K562 (cell line): ENCODE data around the gene SLC22A7. TPM values are rescaled to one million over a fixed set of nuclear protein-coding genes. Genes with fewer than 3 reads are reported as not detected.

Source experiments
- ATAC-seq: fragments of 200-7000 bp; cut with Tn5 transposase; 3 replicates; pipeline ENCODE4 v1.9.1; 2020; ENCODE audit warnings: moderate library complexity
- BruUV-seq: library from RNA; stranded (reverse); fragments of 400-500 nt; replicated peaks from 2 replicates; lab custom pipeline; 2021; lab: Mats Ljungman, UMichigan
- CTCF ChIA-PET: fragments of 300-600 bp; formaldehyde crosslinking; extraction: SDS; loops from one replicate; lab custom pipeline; 2021; ENCODE audit warnings: low intra/inter-chr PET ratio; lab: Yijun Ruan, JAX
- POLR2A ChIA-PET: fragments of 300-600, 350-650 bp; sonication (Branson Sonifier 250); formaldehyde crosslinking; extraction: SDS; loops from one replicate; lab custom pipeline; 2021; ENCODE audit warnings: antibody characterized with exemption, inconsistent platforms; lab: Yijun Ruan, JAX
- DNase-seq, 4 experiments: peaks; one replicate each; pipeline versions ENCODE4 v3.0.0 to v3.0.0-alpha.2; 2011 to 2018; ENCODE audit warnings: low spot score in 3 of 4, mixed read lengths in 3 of 4; ENCODE audit errors: extremely low read depth in 1 of 4
- FAIRE-seq: peaks from 2 replicates; lab custom pipeline; 2011; peaks lifted over from hg19 to GRCh38; lab: Jason Lieb, UNC
- H2AFZ ChIP-seq: 2 replicates; pipeline ENCODE4 v1.6.0; 2011; ENCODE audit warnings: low read depth, low read length, control low read depth, inconsistent platforms
- H3K27ac ChIP-seq: fragments of 200-600 bp; 3 replicates; pipeline ENCODE4 v1.8.0; 2011; ENCODE audit warnings: low read depth, mild to moderate bottlenecking, control low read depth, inconsistent platforms, low read length, moderate library complexity, mixed read lengths; ENCODE audit errors: extremely low read depth
- H3K27me3 ChIP-seq, 2 experiments: fragments of 300-600 bp in 1 of 2; 2 replicates in 1 of 2; 3 replicates in 1 of 2; pipeline versions ENCODE4 v1.6.0 to v1.8.0; 2011; ENCODE audit warnings: inconsistent platforms in 2 of 2, low read length in 2 of 2, mild to moderate bottlenecking in 1 of 2, mixed read lengths in 1 of 2, moderate library complexity in 1 of 2; ENCODE audit not compliant: control insufficient read depth in 2 of 2, insufficient read depth in 2 of 2
- H3K36me3 ChIP-seq: fragments of 300-600 bp; 3 replicates; pipeline ENCODE4 v1.8.0; 2011; ENCODE audit warnings: mild to moderate bottlenecking, low read length, inconsistent platforms; ENCODE audit not compliant: control insufficient read depth, insufficient read depth
- H3K4me1 ChIP-seq, 2 experiments: fragments of 200-600 bp in 1 of 2; replicated peaks in 1 of 2; 2 replicates in 1 of 2; 3 replicates in 1 of 2; pipeline versions ENCODE4 v1.5.1 to v1.8.0; 2011; ENCODE audit warnings: inconsistent platforms in 2 of 2, low read length in 2 of 2, mild to moderate bottlenecking in 1 of 2, mixed read lengths in 1 of 2, moderate library complexity in 1 of 2; ENCODE audit not compliant: control insufficient read depth in 2 of 2, insufficient read depth in 2 of 2
- H3K4me2 ChIP-seq: 2 replicates; pipeline ENCODE4 v1.6.1; 2011; ENCODE audit warnings: low read length, control low read depth, inconsistent platforms, mixed read lengths; ENCODE audit not compliant: insufficient read depth
- H3K4me3 ChIP-seq: fragments of 200-600 bp; sonication (generic), shearing (Covaris generic); 2 replicates; pipeline ENCODE4 v1.5.1; 2016; ENCODE audit warnings: control low read depth, inconsistent platforms
- H3K79me2 ChIP-seq: fragments of 200-600 bp; 3 replicates; pipeline ENCODE4 v1.8.0; 2011; ENCODE audit warnings: low read length, inconsistent platforms; ENCODE audit not compliant: control insufficient read depth, insufficient read depth
- H3K9ac ChIP-seq, 2 experiments: 2 replicates each; pipeline versions ENCODE4 v1.6.0 to v1.6.1; 2011; ENCODE audit warnings: low read depth in 2 of 2, low read length in 2 of 2, control low read depth in 1 of 2, inconsistent platforms in 1 of 2, mild to moderate bottlenecking in 1 of 2, mixed read lengths in 1 of 2; ENCODE audit not compliant: insufficient read depth in 1 of 2
- H3K9me1 ChIP-seq: one replicate; pipeline ENCODE4 v1.6.0; 2011; ENCODE audit warnings: inconsistent platforms, mild to moderate bottlenecking, low read length, moderate library complexity; ENCODE audit not compliant: control insufficient read depth, insufficient read depth
- H3K9me3 ChIP-seq: replicated peaks from 2 replicates; pipeline ENCODE4 v1.5.1; 2011; ENCODE audit warnings: low read depth, low read length, inconsistent platforms; ENCODE audit not compliant: control insufficient read depth, insufficient read depth
- H4K20me1 ChIP-seq: replicated peaks from 2 replicates; pipeline ENCODE4 v1.6.1; 2011; ENCODE audit warnings: low read length, inconsistent platforms, mixed read lengths; ENCODE audit not compliant: control insufficient read depth, insufficient read depth
- EZH2 ChIP-seq: IDR thresholded peaks from 2 replicates; pipeline ENCODE4 v1.6.1; 2012; ENCODE audit warnings: low read depth, mild to moderate bottlenecking, inconsistent platforms, low read length, borderline replicate concordance
- FOXJ3 ChIP-seq: sonication (generic); formaldehyde crosslinking; IDR thresholded peaks from 2 replicates; pipeline ENCODE4 v1.4.0; 2020; ENCODE audit warnings: mild to moderate bottlenecking, missing genetic modification reagents
- ZKSCAN1 ChIP-seq: fragments of 150-350 bp; IDR thresholded peaks from 2 replicates; pipeline ENCODE4 v1.6.1; 2016; ENCODE audit warnings: low read depth, low read length
- WGBS: fragments of 100-300 bp; shearing (Covaris generic); methylation state at CpG from one replicate; pipeline ENCODE4 v1.1.6; 2016; ENCODE audit warnings: low coverage, mixed read lengths; ENCODE audit not compliant: insufficient coverage; ENCODE audit errors: missing lambda C conversion rate; 5-methylcytosine and 5-hydroxymethylcytosine counted together
- in situ Hi-C: fragments of 300-500 bp; cut with MboI; formaldehyde crosslinking; loops from 4 replicates; pipeline ENCODE4 v1.15.0; 2018; ENCODE audit warnings: inconsistent platforms, mixed read lengths
- intact Hi-C: fragments of 100-400 bp; cut with micrococcal nuclease; formaldehyde crosslinking; loops from 2 replicates; pipeline ENCODE4 v1.14.2; 2022
- polyA plus RNA-seq, 8 experiments: library from polyadenylated mRNA; depleted of rRNA in 4 of 8; stranded (reverse) in 5 of 8; unstranded in 3 of 8; fragments of >200 nt; fragmentation: Nextera tagmentation in 2 of 8; fragmentation: Illumina TruSeq in 1 of 8; extraction: Ambion mirVana in 2 of 8; extraction: Trizol in 1 of 8; gene quantifications; 2 replicates each; pipeline versions ENCODE4 v1.2.1 to v1.2.3, GENCODE V29; 2011 to 2014; ENCODE audit warnings: inconsistent platforms in 1 of 8, missing spikeins in 1 of 8
- total RNA-seq, 7 experiments: library from RNA; depleted of rRNA in 6 of 7; stranded (reverse); fragments of >200 nt in 6 of 7; fragmentation: Illumina TruSeq in 2 of 7; extraction: Trizol in 2 of 7; gene quantifications; 2 replicates each; pipeline versions ENCODE4 v1.2.1 to v1.2.3, GENCODE V29; 2011 to 2021; ENCODE audit warnings: low replicate concordance in 1 of 7
- TF ChIP-seq, protein P1 (sequence below): fragments of 150-350 bp; conservative IDR thresholded peaks from 2 replicates; pipeline ENCODE4 v1.6.1; 2014; ENCODE audit warnings: low read length

SLC22A7 gene
- total and polyA plus RNA-seq, 9 of the 15 experiments (the other 6 are each of a cell fraction or from before 2014, with no cell fraction given): not detected

DNA sequence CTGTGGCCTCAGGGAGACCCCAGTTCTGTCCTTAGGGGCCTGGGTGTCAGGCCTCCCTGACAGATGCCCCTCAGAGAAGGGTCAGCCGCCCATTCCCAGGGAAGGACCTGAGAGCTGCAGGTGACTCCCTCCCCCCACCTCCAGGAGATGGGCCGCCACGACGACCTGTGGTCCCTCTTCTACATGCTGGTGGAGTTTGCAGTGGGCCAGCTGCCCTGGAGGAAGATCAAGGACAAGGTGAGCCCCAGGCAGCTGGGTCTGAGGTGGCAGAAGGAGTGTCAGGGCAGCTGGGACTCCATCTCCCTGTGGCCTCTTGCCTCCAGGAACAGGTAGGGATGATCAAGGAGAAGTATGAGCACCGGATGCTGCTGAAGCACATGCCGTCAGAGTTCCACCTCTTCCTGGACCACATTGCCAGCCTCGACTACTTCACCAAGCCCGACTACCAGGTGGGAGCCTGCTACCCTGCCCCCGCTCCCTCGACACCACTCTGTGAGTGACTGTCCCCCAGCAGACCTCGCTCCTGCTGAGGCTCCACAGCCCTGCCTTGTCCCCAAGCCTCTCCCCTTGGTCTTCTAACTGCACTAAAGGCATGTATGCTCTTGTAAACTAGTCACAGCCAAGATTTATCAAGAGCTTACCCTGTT, 42.5 kb upstream of the SLC22A7 start:
- H3K27ac ChIP-seq: no peak overlapping the region
- 0% methylated on average over 11 of the region's 11 CpGs for WGBS
- no TSS peak for BruUV-seq
- H3K27me3 ChIP-seq: peaks cover 62 to 90% of the 10 kb centered on the region in 2 experiments
- H2AFZ ChIP-seq: no peak overlapping the region
- peaks cover 21% of the 10 kb centered on the region for H4K20me1 ChIP-seq
- H3K4me2 ChIP-seq: no peak overlapping the region
- no peak for DNase-seq
- ChIA-PET POLR2A (no interaction called here), CTCF (interaction anchor here (0.5 kb wide), 1 partner anchor 1092 kb away, joined by 3 read pairs; no protein-coding TSS in a partner anchor)
- ATAC-seq: no peak
- intact Hi-C loops: no loop called here
- no peaks in the 10 kb centered on the region for H3K9me3 ChIP-seq
- FAIRE-seq: no peak
- H3K9ac ChIP-seq: no peak overlapping the region
- H3K4me1 ChIP-seq: peaks cover 0 to 15% of the 10 kb centered on the region in 2 experiments; a peak in 2 of 5 replicates
- in situ Hi-C loops: no loop called here
- H3K4me3 ChIP-seq: no peak overlapping the region
- no peaks in the 10 kb centered on the region for H3K9me1 ChIP-seq
- H3K79me2 ChIP-seq: no peaks in the 10 kb centered on the region
- TF ChIP-seq EZH2: 0 out of 2 replicates have a peak, but pooled peaks have one; percentile 25
- TF ChIP-seq, protein P1, sequence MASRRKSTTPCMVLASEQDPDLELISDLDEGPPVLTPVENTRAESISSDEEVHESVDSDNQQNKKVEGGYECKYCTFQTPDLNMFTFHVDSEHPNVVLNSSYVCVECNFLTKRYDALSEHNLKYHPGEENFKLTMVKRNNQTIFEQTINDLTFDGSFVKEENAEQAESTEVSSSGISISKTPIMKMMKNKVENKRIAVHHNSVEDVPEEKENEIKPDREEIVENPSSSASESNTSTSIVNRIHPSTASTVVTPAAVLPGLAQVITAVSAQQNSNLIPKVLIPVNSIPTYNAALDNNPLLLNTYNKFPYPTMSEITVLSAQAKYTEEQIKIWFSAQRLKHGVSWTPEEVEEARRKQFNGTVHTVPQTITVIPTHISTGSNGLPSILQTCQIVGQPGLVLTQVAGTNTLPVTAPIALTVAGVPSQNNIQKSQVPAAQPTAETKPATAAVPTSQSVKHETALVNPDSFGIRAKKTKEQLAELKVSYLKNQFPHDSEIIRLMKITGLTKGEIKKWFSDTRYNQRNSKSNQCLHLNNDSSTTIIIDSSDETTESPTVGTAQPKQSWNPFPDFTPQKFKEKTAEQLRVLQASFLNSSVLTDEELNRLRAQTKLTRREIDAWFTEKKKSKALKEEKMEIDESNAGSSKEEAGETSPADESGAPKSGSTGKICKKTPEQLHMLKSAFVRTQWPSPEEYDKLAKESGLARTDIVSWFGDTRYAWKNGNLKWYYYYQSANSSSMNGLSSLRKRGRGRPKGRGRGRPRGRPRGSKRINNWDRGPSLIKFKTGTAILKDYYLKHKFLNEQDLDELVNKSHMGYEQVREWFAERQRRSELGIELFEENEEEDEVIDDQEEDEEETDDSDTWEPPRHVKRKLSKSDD: no peak
- no peak for TF ChIP-seq FOXJ3
- TF ChIP-seq ZKSCAN1: no peak
- TF ChIP-seq, all 486 proteins: peak for 1
- H3K36me3 ChIP-seq: no peaks in the 10 kb centered on the region
